Type B pancreatic cell (in vitro differentiated cells): ENCODE data around the gene BAZ1B. TPM values are rescaled to one million over a fixed set of nuclear protein-coding genes. Genes with fewer than 3 reads are reported as not detected.
"Not testable (repeated sequence)": the region's sequence is repeated elsewhere in the genome, so short reads cannot be mapped to it uniquely, and the experiment has no call there.

Experiments
- DNase-seq: peaks from one replicate; pipeline ENCODE4 v3.0.0; 2021; ENCODE audit warnings: mixed read lengths; ENCODE audit not compliant: unreplicated experiment; ENCODE audit errors: extremely low spot score
- H3K27ac Mint-ChIP-seq: 2 replicates; pipeline ENCODE4 v1.8.0; 2021; ENCODE audit warnings: mild to moderate bottlenecking, mixed read lengths
- H3K27me3 Mint-ChIP-seq: 2 replicates; pipeline ENCODE4 v1.8.0; 2021; ENCODE audit warnings: mixed read lengths
- H3K36me3 Mint-ChIP-seq: 2 replicates; pipeline ENCODE4 v1.8.0; 2021; ENCODE audit warnings: mixed read lengths
- H3K4me1 Mint-ChIP-seq: one replicate; pipeline ENCODE4 v1.8.0; 2021; ENCODE audit warnings: mixed read lengths; ENCODE audit not compliant: unreplicated experiment
- H3K4me3 Mint-ChIP-seq: 2 replicates; pipeline ENCODE4 v1.8.0; 2021; ENCODE audit warnings: mild to moderate bottlenecking, mixed read lengths
- H3K9me3 Mint-ChIP-seq: 2 replicates; pipeline ENCODE4 v1.8.0; 2021; ENCODE audit warnings: mixed read lengths
- CTCF ChIP-seq: fragments of 200-600 bp; sonication (generic); conservative IDR thresholded peaks from 2 replicates; pipeline ENCODE4 v1.5.0; 2021; ENCODE audit warnings: antibody characterized with exemption, mild to moderate bottlenecking
- total RNA-seq: library from RNA; stranded (reverse); gene quantifications from 2 replicates; pipeline ENCODE4 v1.2.1, GENCODE V29; 2021; ENCODE audit warnings: low replicate concordance

The BAZ1B gene
- total RNA-seq, 1 donor from 2014 or later = 86.8 TPM

GRCh38 chr7:73556208-73557107 lies 34.4 kb upstream of the BAZ1B start:
- peaks cover 18% of the 10 kb centered on the region for H3K4me1 Mint-ChIP-seq
- no peak for DNase-seq
- H3K9me3 Mint-ChIP-seq = no peaks in the 10 kb centered on the region
- no peak for TF ChIP-seq CTCF
- peak overlapping the region; percentile 93 for H3K4me3 Mint-ChIP-seq
- H3K36me3 Mint-ChIP-seq = peaks cover 4% of the 10 kb centered on the region
- peaks cover 8% of the 10 kb centered on the region for H3K27me3 Mint-ChIP-seq
- H3K27ac Mint-ChIP-seq = peak overlapping the region; percentile 91

- TF ChIP-seq CTCF = no peak
- H3K27me3 Mint-ChIP-seq = peaks cover 6% of the 10 kb centered on the region
- peaks cover 8% of the 10 kb centered on the region for H3K36me3 Mint-ChIP-seq
- DNase-seq = no peak
- H3K4me1 Mint-ChIP-seq = peaks cover 18% of the 10 kb centered on the region
- peak overlapping the region; percentile 91 for H3K27ac Mint-ChIP-seq
- H3K4me3 Mint-ChIP-seq = peak overlapping the region; percentile 93
- H3K9me3 Mint-ChIP-seq = no peaks in the 10 kb centered on the region
These were observed 33.4 kb upstream of the BAZ1B start for GRCh38 chr7:73555411-73555982.

GRCh38 chr7:73550093-73550492 lies 28.0 kb upstream of the BAZ1B start:
- not testable (repeated sequence) for H3K9me3 Mint-ChIP-seq, H3K4me1 Mint-ChIP-seq, DNase-seq, H3K4me3 Mint-ChIP-seq, H3K27me3 Mint-ChIP-seq, H3K27ac Mint-ChIP-seq
- peaks cover 12% of the 10 kb centered on the region for H3K36me3 Mint-ChIP-seq

- H3K36me3 Mint-ChIP-seq = peaks cover 12% of the 10 kb centered on the region
- no peak overlapping the region for H3K4me3 Mint-ChIP-seq
- no peak for DNase-seq
- H3K27me3 Mint-ChIP-seq = no peaks in the 10 kb centered on the region
- H3K4me1 Mint-ChIP-seq = no peaks in the 10 kb centered on the region
- TF ChIP-seq CTCF = no peak
- H3K27ac Mint-ChIP-seq = no peak overlapping the region
- no peaks in the 10 kb centered on the region for H3K9me3 Mint-ChIP-seq
These were observed 27.1 kb upstream of the BAZ1B start for GRCh38 chr7:73549176-73549575.

- H3K27ac Mint-ChIP-seq = no peak overlapping the region
- no peak for DNase-seq
- H3K36me3 Mint-ChIP-seq = peaks cover 12% of the 10 kb centered on the region
- TF ChIP-seq CTCF = no peak
- H3K27me3 Mint-ChIP-seq = no peaks in the 10 kb centered on the region
- H3K4me1 Mint-ChIP-seq = no peaks in the 10 kb centered on the region
- no peaks in the 10 kb centered on the region for H3K9me3 Mint-ChIP-seq
- H3K4me3 Mint-ChIP-seq = no peak overlapping the region
These were observed 25.7 kb upstream of the BAZ1B start for GRCh38 chr7:73547841-73548240.

- H3K36me3 Mint-ChIP-seq = peaks cover 11% of the 10 kb centered on the region
- H3K27ac Mint-ChIP-seq = no peak overlapping the region
- H3K4me3 Mint-ChIP-seq = no peak overlapping the region
- no peaks in the 10 kb centered on the region for H3K27me3 Mint-ChIP-seq
- TF ChIP-seq CTCF = no peak
- DNase-seq = no peak
- H3K4me1 Mint-ChIP-seq = no peaks in the 10 kb centered on the region
- no peaks in the 10 kb centered on the region for H3K9me3 Mint-ChIP-seq
These were observed 22.6 kb upstream of the BAZ1B start for GRCh38 chr7:73544678-73545077.
